ENCODE measurements around the gene APOLD1.
"Not testable (repeated sequence)": the region's sequence is repeated elsewhere in the genome, so short reads cannot be mapped to it uniquely, and the experiment has no call there.

APOLD1 gene

DNA sequence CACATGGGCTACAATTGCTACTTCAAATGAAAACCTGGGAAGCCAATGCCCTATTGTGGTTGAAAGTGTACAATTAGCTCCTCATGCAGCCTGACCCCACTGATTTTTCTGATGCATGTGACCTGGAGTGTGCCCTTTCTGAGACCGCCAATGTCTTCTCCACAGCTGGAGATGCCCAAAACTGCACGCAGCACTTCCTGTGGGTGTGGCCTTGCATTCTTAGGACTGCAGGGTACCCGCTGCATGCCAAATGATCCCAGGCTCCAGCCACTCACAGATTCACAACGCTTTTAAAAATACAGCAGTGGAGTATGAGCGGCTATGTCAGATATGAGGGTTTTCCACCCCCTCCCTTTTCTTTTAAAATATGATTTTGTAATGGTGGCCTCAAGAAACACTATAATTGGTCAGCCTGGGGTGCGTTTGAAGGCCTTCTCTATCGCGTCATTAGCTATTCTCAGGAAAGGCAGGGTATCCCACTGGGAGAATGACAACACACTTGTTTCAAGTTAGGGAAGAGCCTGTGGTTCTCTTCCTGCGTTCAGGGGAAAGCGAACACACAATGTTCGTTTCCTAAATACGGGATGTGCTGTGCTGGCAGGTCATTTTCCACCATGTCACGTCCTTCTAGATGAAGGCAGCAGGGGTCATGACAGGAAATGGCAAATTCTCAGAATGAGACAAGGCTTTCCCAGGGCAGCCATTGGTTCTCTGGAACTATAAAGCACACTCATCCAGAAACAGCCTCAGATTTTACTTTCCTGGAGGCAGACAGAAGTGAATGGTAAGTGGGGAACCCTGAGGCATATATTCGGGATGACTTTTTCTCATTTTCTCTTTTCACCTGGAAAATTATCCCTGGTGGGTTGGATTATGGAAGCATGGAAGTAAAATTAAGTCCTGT, at the start of gene APOLD1:
Gene APOLD1, plus strand, starts transcription at position 749 of the 904 bp plus-strand sequence. Its CDS starts 33 bp downstream, at position 782.
- DNase-seq (ENCODE audit: low read depth): no peak

- DNase-seq (ENCODE audit: low read depth): no peak
Measured at GRCh38 chr12:12736759-12737676, 48.4 kb upstream of the APOLD1 start.

DNA sequence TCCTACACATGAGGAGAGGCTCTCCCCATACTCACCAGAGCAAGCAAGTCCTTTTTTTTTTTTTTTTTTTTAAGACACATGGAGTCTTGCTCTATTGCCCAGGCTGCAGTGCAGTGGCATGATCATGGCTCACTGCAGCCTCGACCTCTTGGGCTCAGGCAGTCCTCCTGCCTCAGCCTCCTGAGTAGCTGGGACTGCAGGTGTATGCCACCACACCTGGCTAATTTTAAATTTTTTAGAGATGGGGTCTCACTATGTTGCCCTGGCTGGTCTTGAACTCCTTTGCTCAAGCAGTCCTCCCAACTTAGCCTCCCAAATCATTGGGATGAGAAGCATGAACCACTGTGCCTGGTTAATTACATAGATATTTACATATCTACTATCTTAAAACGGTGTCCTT, 47.3 kb upstream of the APOLD1 start:
- not testable (repeated sequence) for DNase-seq (ENCODE audit: low read depth)

DNA sequence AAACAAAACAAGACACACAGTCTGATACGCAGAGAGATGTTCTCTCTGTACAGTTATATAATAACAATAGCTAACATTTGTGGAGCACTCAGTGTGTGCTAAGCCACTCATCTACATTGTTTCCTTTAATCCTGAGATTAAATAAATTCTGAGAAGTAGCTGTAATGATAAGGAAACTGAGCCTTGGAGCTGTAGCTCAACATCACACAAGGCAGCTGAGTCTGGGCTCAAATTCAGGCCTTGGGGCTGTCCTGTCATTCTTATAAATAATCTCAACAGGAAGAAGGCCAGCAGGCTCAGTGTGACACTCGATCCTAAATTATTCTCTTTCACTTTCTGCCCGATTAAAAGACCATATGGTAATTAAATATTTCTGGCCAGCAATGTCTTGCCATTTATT, 43.8 kb upstream of the APOLD1 start:
- no peak for DNase-seq (ENCODE audit: low read depth)

- DNase-seq (ENCODE audit: low read depth): no peak
Measured at GRCh38 chr12:12744546-12745305, 40.7 kb upstream of the APOLD1 start.

DNA sequence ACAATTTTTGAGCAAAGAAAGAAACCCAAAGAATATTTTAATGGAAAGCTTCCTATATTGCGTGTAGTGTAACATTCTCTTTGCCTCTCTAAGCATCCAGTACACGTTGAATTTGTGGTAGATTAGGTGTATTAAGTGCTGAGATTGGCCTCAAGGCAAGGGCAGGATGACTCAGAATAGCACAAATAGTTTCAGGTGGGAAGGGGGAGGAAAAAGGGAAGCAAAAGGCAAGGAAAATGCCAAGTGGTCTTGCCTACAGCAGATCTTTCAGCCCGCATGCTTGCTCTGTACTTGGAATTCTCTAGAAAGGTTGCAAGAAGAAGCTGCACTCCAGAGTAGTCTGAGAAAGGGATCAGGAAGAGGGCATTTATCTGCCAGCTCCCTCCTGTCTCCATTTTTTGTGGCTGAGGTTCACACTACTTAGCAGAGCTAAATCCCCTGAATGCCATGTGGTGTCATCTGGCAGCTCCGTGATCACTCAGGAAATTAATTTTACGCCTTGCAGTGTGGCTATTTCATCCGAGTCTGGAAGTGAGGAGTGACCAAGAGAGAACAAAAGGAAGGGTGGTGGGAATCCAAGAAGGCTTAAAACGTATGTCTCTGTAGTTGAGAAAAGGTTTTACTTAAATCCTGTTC, 39.8 kb upstream of the APOLD1 start:
- DNase-seq (ENCODE audit: low read depth): no peak

DNA sequence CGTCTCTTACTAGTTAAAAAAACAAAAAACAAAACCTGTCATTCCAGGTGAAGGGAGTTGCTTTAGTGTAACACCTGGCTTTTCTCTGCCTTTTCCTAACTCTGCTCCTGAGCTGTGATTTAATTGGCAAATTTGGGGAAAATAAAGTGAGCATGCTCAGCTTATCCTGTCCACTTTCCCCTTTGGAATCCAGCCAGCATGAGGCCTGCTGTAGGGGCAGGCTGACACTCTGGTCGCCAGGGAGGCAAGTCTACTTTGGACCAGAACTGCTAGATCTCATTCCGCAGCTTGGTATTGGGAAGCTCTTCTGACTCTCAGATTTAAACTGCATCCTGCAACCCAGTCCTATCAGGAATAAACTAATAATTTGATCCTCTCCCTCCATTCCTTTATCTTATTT, 38.2 kb upstream of the APOLD1 start:
- DNase-seq (ENCODE audit: low read depth): no peak

- no peak for DNase-seq (ENCODE audit: low read depth)
Measured at GRCh38 chr12:12748044-12748443, 37.4 kb upstream of the APOLD1 start.

GRCh38 chr12:12749433-12749832, 36.0 kb upstream of the APOLD1 start:
- peak; percentile 41 for DNase-seq (ENCODE audit: low read depth)

- no peak for DNase-seq (ENCODE audit: low read depth)
Measured at GRCh38 chr12:12755923-12756322, 29.5 kb upstream of the APOLD1 start.

DNA sequence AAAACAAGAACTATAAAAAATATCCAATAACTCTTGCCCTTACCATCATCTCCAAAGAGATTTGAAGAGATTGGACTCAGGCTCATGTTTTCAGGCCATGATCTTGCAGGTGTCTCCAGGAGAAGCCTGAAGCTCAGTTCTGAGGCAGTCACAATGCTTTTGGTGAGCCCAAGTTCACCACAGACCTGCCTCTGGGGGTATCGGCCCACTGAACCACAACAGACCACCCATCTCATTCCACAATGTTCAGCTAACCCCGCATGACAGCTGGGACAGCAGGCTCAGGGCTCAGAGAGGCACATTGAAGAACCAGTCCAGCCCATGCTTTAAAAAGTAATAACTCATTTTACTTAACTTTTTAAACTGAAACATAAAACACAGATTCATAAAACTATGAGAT, 28.3 kb upstream of the APOLD1 start:
- no peak for DNase-seq (ENCODE audit: low read depth)

- no peak for DNase-seq (ENCODE audit: low read depth)
Measured at GRCh38 chr12:12759234-12759915, 26.1 kb upstream of the APOLD1 start.

DNA sequence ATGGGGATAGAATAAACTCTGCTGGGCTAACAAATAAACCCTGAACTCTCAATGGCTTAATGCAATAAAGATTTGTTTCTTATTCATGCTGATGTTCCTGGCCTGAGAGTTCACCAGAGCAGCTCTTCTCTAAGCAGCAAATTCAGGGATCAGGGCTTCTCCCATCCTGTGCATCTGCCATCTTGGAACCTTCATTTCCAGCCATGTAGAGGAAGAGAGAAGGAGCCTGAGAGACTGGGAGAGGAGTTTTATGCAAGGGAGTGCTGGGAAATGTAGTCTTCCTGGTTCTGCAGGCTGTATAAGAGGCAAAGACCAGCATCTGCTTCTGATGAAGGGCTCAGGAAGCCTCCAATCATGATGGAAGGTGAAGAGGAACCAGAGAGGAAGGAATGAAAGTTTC, 20.6 kb upstream of the APOLD1 start:
- DNase-seq (ENCODE audit: low read depth): no peak

DNA sequence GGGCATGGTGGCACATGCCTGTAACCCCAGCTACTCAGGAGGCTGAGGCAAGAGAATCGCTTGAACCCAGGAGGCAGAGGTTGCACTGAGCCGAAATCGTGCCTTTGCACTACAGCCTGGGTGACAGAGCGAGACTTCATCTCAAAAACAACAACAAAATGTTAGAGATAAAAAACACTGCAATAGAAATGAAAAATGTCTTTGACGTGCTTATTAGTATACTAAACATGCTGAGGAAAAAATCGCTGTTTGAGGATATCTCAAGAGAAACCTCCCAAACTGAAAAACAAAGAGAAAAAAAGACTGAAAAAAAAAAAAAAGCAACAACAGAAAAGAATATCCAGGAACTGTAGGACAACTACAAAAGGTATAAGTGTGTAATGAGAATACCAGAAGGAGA, 15.2 kb upstream of the APOLD1 start:
- DNase-seq (ENCODE audit: low read depth): no peak

DNA sequence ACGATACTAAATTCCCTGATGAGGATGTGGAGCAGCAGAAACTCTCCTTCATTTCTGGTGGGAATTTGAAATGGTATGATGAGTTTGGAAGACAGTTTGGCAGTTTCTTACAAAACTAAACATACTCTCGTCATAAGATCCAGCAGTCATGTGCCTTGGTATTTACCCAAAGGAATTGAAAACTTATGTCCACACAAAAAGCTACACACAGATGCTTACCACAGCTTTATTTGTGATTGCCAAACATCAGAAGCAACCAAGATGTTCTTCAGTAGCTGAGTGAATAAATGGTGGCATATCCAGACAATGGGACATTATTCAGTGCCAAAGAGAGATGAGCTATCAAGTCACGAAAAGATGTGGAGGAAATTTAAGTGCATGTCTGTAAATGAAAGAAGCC, 10.7 kb upstream of the APOLD1 start:
- no peak for DNase-seq (ENCODE audit: low read depth)

- no peak for DNase-seq (ENCODE audit: low read depth)
Measured at GRCh38 chr12:12776261-12776660, 9.2 kb upstream of the APOLD1 start.

DNA sequence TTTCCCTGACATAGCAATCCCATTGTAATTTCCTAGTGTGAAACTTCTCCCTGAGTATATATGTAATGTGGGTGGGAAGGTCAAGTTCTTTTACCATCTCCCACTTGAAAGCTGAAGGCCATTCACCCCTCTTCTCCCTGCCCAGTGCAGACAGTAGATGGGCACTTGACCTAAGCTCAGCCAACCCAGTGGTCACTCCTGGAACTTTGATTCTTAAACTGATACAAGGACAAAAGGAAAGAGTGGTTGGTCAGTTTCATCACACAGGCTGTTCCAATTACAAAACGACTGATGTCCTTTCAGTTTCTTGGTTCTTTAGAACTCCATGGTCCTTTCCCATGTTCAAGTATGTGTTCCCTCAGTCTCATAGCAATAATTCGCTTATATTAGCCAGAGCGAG, 8.4 kb upstream of the APOLD1 start:
- no peak for DNase-seq (ENCODE audit: low read depth)

GRCh38 chr12:12779007-12779406, 6.5 kb upstream of the APOLD1 start:
- DNase-seq (ENCODE audit: low read depth): no peak

GRCh38 chr12:12779529-12779928, 5.9 kb upstream of the APOLD1 start:
- DNase-seq (ENCODE audit: low read depth): peak; percentile 72

DNA sequence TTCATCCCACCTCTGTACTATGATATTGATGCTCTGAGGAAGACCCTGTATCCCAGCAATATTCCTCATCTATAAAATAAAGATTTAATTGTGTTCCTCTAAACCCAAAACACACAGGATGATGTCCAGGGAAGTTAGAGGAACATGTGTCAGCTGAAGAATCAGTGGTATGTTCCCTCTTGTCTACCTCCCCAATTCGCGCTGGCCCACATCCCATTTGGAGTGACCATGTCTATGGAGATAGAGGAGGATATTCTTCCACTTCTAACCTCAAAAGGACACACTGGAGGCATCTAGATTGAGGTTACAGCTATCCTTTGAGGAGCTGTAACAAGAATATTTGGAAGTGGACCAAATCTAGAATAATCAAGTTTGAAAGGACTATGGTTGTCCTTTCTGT, 1.3 kb upstream of the APOLD1 start:
- DNase-seq (ENCODE audit: low read depth): no peak

DNA sequence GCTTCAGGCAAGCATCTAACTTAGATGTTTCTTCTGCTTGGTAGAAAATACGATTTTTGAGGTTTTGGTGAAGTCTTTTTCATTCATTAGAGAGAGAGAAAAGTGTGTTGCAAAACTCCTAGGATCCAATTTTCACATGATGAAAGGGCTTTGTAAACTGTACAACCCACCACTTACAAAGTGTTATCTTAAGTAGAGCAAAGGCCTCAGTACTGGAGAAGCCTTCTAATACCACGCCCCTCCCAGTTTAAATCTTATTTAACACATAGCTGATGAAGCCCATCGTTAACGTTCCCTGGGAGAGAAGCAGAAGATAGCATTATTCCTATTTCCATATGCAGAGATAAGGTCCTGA, 869 bp downstream of the APOLD1 start:
- DNase-seq (ENCODE audit: low read depth): peak; percentile 30
